Activated CD4-positive, alpha-beta T cell treated with anti-CD3 and anti-CD28 coated beads, Interleukin-2, amount 10 ng/mL, durations not matched to agents 24 days and 14 days (primary cell): ENCODE data around the gene TMCC3. TPM values are rescaled to one million over a fixed set of nuclear protein-coding genes. Genes with fewer than 3 reads are reported as not detected.
"Not testable (repeated sequence)": the region's sequence is repeated elsewhere in the genome, so short reads cannot be mapped to it uniquely, and the experiment has no call there.

Experiments used
- DNase-seq: peaks from one replicate; pipeline ENCODE4 v3.0.0; 2022
- H3K27ac Mint-ChIP-seq: one replicate; pipeline ENCODE4 v1.8.0; 2022; ENCODE audit warnings: mild to moderate bottlenecking, mixed read lengths
- H3K27me3 Mint-ChIP-seq: one replicate; pipeline ENCODE4 v1.8.0; 2022; ENCODE audit warnings: mixed read lengths
- H3K36me3 Mint-ChIP-seq: one replicate; pipeline ENCODE4 v1.8.0; 2022; ENCODE audit warnings: low read depth, mild to moderate bottlenecking, mixed read lengths
- H3K4me1 Mint-ChIP-seq: one replicate; pipeline ENCODE4 v1.8.0; 2021; ENCODE audit warnings: mixed read lengths
- H3K4me3 Mint-ChIP-seq: one replicate; pipeline ENCODE4 v1.8.0; 2022; ENCODE audit warnings: mild to moderate bottlenecking, moderate library complexity, mixed read lengths
- H3K9me3 Mint-ChIP-seq: one replicate; pipeline ENCODE4 v1.8.0; 2021; ENCODE audit warnings: mixed read lengths
- intact Hi-C: fragments of 100-400 bp; cut with micrococcal nuclease; formaldehyde crosslinking; loops from one replicate; pipeline ENCODE4 v1.15.1; 2023
- total RNA-seq: library from RNA; stranded (reverse); gene quantifications from 2 replicates; pipeline ENCODE4 v1.2.3, GENCODE V29; 2022

TMCC3 gene
- total RNA-seq, 1 donor from 2014 or later = not detected

DNA sequence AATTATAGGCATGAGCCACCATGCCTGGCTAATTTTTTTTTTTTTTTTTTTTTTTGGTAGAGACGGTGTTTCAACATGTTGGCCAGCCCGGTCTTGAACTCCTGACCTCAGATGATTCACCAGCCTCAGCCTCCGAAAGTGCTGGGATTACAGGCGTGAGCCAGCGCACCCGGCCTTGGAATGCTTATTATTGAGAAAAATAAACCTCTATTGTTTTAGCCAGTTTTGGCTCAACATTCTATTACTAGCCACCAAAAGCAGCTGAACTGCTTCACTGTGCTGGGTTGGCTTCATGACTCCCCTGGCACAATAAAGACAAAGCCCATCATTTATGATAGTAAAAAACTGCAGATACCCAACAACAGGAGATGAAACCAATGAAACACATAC lies 97.2 kb downstream of the TMCC3 start:
- Mint-ChIP-seq H3K27me3 (peaks cover 9% of the 10 kb centered on the region), H3K27ac (no peak overlapping the region)
- intact Hi-C loops = no loop called here

DNA sequence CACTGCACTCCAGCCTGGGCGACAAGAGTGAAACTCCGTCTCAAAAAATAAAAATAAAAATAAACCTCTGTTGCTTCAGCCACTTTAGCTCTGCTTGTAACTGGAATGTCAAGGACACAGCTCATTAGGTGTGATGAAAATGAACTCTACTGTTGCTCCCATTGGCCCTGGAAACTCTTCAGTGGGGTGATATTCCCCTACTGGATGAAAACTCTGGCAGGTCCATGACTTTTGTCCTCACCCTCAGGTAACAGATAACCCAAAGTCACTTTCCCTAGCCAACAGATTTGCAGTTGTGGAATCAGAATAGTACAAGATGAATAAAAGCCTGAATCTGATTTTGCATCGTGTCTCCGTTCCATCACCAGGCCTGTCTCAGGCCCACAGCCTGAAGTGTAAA lies 98.5 kb downstream of the TMCC3 start:
- Mint-ChIP-seq H3K9me3 (peaks cover 13% of the 10 kb centered on the region), H3K36me3 (no peaks in the 10 kb centered on the region), H3K27ac (no peak overlapping the region), H3K27me3 (peaks cover 3% of the 10 kb centered on the region), H3K4me1 (no peaks in the 10 kb centered on the region), H3K4me3 (no peak overlapping the region)
- DNase-seq = no peak
- intact Hi-C loops = no loop called here

More for the DNA sequence above, 97.2 kb downstream of the TMCC3 start:
- H3K4me3 Mint-ChIP-seq = no peak overlapping the region
- DNase-seq = no peak
- H3K36me3 Mint-ChIP-seq = no peaks in the 10 kb centered on the region
- H3K9me3 Mint-ChIP-seq = peaks cover 4% of the 10 kb centered on the region
- no peaks in the 10 kb centered on the region for H3K4me1 Mint-ChIP-seq

DNA sequence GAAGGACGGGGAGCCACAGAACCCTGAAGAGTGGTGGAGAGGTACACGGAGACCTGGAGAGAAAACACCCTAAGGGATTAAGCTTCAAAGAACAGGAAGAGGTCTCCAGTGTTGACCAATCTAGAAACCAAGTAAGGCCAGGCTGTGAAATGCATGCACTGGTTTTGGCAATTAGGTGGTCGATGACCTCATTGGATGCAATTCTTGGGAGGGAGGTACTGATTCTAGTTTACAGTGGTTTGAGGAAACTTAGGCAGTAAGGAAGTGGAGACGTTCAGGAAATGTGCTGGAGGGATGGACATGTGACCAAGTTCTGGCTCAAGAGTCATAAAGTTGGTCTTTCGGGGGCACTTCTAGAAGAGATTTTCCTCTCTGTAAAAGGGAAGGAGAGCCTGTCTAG lies 99.4 kb downstream of the TMCC3 start:
- no peak for DNase-seq
- intact Hi-C loops = no loop called here
- H3K27ac Mint-ChIP-seq = no peak overlapping the region
- peaks cover under 1% of the 10 kb centered on the region for H3K36me3 Mint-ChIP-seq
- H3K27me3 Mint-ChIP-seq = no peaks in the 10 kb centered on the region
- H3K9me3 Mint-ChIP-seq = peaks cover 16% of the 10 kb centered on the region
- no peak overlapping the region for H3K4me3 Mint-ChIP-seq
- no peaks in the 10 kb centered on the region for H3K4me1 Mint-ChIP-seq

DNA sequence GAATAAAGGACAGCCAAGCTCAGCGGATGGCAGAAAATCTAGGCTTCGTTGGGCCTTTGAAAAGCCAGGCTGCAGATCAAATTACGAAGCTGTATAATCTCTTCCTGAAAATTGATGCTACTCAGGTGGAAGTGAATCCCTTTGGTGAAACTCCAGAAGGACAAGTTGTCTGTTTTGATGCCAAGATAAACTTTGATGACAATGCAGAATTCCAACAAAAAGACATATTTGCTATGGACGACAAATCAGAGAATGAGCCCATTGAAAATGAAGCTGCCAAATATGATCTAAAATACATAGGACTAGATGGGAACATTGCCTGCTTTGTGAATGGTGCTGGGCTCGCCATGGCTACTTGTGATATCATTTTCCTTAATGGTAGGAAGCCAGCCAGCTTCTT lies 101.5 kb downstream of the TMCC3 start:
- H3K27ac Mint-ChIP-seq, H3K4me3 Mint-ChIP-seq, intact Hi-C loops, H3K36me3 Mint-ChIP-seq, DNase-seq, H3K27me3 Mint-ChIP-seq, H3K4me1 Mint-ChIP-seq: not testable (repeated sequence)
- H3K9me3 Mint-ChIP-seq = peaks cover 23% of the 10 kb centered on the region

DNA sequence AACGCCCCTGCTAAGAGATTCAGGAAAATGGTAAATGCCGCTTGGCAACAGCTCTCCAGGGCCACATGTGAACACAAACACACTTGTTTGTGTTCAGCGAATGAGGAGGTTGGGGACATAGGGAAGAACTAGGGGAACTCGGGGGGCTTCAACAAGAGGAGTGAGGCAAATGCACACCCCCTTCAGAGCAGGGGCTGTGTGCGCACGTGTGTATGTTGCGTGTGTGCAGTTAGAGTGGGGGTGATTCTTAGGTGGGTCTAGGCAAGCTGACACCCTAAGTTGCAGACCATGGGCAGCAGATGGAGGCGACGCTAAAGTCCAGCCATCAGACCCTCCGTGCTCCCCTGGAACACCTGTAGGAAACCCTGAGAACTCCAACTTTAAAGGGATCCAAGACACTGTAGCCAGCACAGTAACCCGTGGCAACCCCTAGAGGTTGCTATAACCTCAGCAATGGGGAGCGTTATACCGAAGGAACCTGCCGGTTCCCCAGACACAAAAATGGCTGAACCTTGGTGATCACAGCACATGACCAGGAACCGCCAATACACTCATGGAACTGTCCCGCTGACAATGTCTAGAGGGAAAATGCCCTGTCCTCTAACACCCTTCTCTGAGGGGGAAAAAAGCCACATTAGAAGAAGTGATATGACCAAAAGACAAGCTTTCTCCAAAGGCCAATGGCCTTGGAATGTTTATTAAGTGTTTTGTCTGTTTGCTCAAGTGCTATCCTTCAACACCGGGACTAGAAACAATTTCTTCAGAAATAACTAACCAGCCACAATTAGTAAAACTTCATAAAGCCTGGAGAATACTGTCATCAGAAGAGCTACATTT lies 104.2 kb downstream of the TMCC3 start:
- no peak for DNase-seq
- no peaks in the 10 kb centered on the region for H3K27me3 Mint-ChIP-seq
- H3K4me3 Mint-ChIP-seq = no peak overlapping the region
- no peak overlapping the region for H3K27ac Mint-ChIP-seq
- intact Hi-C loops = no loop called here
- no peaks in the 10 kb centered on the region for H3K4me1 Mint-ChIP-seq
- H3K36me3 Mint-ChIP-seq = peaks cover 3% of the 10 kb centered on the region
- H3K9me3 Mint-ChIP-seq = peaks cover 23% of the 10 kb centered on the region

DNA sequence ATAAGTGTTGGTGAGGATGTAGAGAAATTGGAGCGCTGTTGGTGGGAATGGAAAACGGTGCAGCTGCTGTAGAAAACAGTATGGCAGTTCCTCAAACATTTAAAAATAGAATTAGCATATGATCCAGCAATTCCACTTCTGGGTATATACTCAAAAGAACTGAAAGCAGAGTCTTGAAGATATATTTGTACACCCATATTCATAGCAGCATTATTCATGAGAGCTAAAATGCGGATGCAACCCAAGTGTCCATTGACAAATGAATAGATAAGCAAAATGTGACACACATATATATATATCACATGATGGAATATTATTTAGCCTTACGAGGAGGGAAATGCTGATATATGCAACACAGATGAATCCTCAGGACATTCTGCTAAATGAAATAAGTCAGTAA lies 106.0 kb downstream of the TMCC3 start:
- Mint-ChIP-seq H3K27me3 (no peaks in the 10 kb centered on the region), H3K9me3 (peaks cover 23% of the 10 kb centered on the region), H3K4me3 (no peak overlapping the region), H3K36me3 (peaks cover 3% of the 10 kb centered on the region), H3K27ac (no peak overlapping the region), H3K4me1 (no peaks in the 10 kb centered on the region)
- no peak for DNase-seq
- intact Hi-C loops = no loop called here

DNA sequence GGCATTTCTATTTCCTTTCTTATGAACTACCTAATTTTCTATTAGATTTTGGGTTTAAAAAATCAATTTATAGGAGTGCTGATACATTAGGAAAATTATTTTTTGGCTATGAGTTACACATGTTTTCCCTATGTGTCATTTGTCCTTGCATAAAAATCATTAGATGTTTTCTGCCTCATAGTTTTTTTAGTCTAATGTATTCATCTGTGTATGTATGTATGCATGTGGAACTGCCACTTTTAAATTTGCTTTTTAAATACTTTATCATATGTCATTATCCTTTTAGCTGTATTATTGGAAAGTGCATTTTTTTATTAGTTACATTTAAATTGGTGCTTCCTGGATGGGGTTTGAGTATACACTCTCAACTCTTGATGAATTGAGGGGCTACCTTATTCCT lies 112.0 kb downstream of the TMCC3 start:
- DNase-seq = no peak
- no peak overlapping the region for H3K4me3 Mint-ChIP-seq
- H3K9me3 Mint-ChIP-seq = no peaks in the 10 kb centered on the region
- H3K27ac Mint-ChIP-seq = no peak overlapping the region
- H3K4me1 Mint-ChIP-seq = peaks cover 9% of the 10 kb centered on the region
- intact Hi-C loops = no loop called here
- no peaks in the 10 kb centered on the region for H3K36me3 Mint-ChIP-seq
- H3K27me3 Mint-ChIP-seq = no peaks in the 10 kb centered on the region

DNA sequence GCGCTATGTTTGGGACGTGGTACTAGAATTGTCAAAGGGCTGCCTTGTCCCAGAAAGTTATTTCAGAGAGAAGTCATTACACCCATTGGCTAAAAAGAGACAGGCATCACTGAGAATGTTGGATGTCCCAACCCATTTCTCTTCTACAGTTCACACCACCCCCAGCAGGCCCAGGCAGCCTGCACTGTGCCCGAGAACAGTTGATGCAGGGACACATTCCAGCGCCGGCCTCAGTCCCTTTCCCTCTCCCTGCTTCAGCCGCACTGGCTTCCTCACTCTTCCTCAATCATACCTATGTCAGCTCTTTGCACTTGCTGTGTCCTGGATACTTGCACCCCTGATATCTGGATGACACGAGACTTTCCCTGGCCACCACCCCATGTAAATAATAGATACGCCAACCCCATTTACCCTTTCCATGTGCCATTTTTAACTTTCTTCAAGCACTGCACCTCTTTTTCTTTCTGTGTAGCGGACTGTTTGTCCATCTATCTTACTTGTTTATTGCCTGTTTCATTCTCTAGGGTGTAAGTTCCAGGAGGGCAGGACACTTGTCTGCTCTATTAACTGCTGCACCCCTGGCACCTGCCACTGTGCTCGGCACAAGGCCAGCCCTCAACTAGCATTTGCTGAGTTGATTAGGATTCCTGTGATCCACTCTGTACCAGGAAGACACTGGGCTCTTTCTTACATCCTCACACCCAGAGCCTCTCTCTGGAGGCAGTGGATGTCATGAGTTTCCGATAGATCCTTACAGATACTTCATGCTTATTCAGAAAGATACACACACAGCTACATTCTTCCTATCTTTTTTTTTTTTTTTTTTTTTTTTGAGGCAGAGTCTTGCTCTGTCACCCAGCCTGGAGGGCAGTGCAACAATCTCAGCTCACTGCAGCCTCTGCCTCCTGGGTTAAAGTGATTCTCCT lies 114.1 kb downstream of the TMCC3 start:
- H3K4me3 Mint-ChIP-seq = no peak overlapping the region
- H3K36me3 Mint-ChIP-seq = no peaks in the 10 kb centered on the region
- intact Hi-C loops = no loop called here
- no peak overlapping the region for H3K27ac Mint-ChIP-seq
- peaks cover 2% of the 10 kb centered on the region for H3K27me3 Mint-ChIP-seq
- peaks cover 14% of the 10 kb centered on the region for H3K4me1 Mint-ChIP-seq
- no peak for DNase-seq
- H3K9me3 Mint-ChIP-seq = no peaks in the 10 kb centered on the region

DNA sequence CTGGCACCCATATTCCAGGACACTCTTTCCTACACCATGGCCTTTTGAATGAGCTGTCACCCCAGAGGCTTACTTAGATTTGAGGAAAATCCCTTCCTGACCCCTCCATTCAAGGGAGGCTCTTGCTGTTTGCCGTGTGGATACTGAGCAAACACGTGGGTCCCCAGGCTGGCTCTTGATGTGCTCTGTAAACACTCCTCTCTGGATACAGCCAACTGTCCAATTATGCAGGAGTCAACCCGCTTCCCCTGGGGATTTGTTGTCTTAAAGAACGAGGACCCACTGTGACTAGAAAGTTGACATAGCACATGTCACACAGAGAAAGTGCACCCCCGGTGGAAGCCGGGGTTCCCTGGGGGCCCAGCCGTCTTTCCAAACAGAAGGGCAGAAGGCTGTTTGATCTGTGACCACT lies 114.8 kb downstream of the TMCC3 start:
- peaks cover 14% of the 10 kb centered on the region for H3K4me1 Mint-ChIP-seq
- no peak for DNase-seq
- H3K4me3 Mint-ChIP-seq = no peak overlapping the region
- intact Hi-C loops = no loop called here
- no peak overlapping the region for H3K27ac Mint-ChIP-seq
- H3K9me3 Mint-ChIP-seq = no peaks in the 10 kb centered on the region
- H3K36me3 Mint-ChIP-seq = no peaks in the 10 kb centered on the region
- H3K27me3 Mint-ChIP-seq = peaks cover 2% of the 10 kb centered on the region

DNA sequence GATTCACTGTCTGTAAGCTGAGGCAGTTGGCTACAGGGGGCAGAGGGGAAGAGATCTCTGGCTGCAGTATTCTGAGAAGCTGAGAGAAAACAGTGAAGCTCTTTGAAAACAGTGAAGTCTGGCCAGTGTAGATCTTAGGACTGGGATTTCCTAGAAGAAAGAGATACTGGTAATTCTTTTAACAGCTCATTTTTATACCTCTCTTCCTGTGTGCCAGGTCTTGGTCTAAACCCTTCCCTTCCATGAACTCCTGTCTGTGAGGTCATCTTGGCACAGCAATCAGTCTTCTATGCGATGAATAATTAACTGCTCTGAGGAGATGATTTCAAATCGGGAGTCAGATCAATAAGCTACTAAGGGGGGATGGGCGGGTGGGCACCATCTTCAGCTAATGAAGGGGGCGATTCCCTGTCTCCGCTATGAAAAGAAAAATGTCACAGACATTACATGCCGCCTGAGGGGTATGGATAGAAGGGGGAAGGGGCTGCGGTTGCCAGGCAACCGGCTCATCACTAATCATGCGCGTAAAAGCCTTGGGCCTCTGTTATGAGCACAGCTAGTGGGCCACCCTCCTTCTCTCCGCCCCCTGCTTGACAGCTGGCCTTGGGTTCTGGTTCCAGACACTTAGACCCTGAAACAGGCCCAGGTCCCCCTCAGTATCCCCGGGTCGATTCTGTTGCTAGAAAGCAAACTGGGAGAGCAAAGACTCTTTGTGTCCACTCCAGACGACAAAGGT lies 115.4 kb downstream of the TMCC3 start:
- Mint-ChIP-seq H3K4me1 (peaks cover 14% of the 10 kb centered on the region), H3K4me3 (no peak overlapping the region), H3K27me3 (peaks cover 2% of the 10 kb centered on the region), H3K27ac (no peak overlapping the region), H3K9me3 (no peaks in the 10 kb centered on the region), H3K36me3 (no peaks in the 10 kb centered on the region)
- DNase-seq = no peak
- intact Hi-C loops = no loop called here

DNA sequence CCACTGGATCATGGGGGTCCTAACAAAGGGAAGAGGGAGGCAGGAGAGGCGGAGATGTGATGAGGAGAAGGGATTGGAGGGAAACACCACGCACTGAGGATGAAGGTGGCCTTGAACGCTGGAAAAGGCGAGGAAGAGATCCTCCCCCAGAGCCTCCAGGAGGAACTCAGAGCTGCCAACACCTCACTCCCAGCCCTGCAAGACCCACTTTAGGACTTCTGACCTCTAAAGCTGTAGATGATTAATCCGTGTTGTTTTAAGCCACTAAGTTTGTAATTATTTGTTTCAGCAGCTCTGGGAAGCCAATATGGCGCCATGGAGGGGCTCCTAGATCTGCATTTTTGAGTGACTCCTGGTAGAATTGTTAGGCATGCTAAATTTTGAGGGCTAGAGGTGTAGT lies 116.1 kb downstream of the TMCC3 start:
- Mint-ChIP-seq H3K9me3 (no peaks in the 10 kb centered on the region), H3K27ac (no peak overlapping the region), H3K4me1 (peaks cover 14% of the 10 kb centered on the region), H3K27me3 (peaks cover 4% of the 10 kb centered on the region), H3K4me3 (no peak overlapping the region), H3K36me3 (no peaks in the 10 kb centered on the region)
- intact Hi-C loops = no loop called here
- no peak for DNase-seq

DNA sequence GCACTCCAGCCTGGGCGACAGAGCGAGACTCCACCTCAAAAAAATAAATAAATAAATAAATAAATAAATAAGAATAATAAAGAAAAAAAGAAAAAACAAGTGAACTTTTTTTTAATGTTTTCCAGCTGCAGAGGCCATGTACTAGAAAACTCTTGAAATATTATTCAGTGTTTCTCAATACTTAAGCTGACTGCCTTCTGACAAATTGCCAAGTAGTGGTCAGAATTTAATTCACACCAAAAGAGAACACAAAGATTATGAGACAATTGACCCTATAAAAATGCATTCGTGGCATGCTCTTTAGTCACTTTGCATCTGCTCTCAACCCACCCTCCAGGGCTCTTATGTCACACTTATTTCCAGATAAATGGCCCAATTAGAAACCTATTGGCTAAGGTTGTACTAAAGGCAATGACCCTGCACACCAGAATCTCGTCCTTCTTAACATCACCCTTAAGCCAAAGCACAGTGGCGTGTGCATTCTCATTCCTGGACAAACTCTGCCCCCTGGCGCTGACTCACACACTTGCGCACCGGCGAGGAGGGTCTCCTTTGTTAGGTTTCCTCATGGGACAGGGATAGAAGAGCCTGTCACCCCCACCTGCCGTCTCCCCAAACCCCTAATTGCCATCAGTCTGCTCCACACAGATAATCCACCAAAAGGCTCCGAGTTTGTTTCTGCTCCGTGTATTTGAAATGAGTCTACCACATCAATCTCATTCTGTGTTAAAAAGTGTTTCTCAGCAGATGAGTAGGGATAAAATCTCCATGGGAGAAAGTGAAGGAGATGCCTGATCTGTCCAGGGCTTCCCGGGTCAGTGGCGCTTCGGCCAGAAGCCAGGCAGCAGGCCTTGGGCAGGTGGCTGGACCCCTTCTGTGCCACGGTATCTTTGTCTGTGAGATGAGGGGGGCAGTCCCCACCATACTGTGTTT lies 117.6 kb downstream of the TMCC3 start:
- Mint-ChIP-seq H3K4me3 (no peak overlapping the region), H3K9me3 (no peaks in the 10 kb centered on the region), H3K4me1 (peaks cover 14% of the 10 kb centered on the region), H3K36me3 (no peaks in the 10 kb centered on the region), H3K27ac (no peak overlapping the region), H3K27me3 (peaks cover 7% of the 10 kb centered on the region)
- intact Hi-C loops = loop anchor here (1.0 to 2.0 kb wide), 4 partner anchors 270 to 398 kb away; no protein-coding TSS in a partner anchor
- DNase-seq = peak; percentile 92

DNA sequence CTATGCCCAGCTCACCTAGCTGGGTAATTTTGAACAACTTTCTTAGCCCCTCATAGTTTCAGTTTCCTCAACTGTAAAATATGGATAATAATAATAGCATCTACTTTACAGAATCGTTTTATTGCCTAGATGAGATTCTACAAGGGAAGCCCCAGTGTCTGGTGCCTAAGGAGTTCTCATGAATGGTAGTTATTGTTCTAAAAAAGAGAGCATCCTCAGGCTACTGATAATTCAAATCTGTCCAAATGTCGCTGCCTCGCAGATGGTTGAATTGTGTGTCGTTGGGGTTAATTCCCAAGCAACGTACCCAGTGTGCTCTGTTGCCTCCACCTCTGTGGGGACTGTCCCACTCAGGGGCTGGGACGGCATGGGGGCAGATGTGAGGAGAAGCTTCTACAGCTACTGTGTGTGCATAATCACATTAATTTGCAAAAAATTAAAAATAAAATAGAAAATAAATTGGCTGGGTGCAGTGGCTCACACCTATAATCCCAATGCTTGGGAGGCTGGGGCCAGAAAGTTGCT lies 119.1 kb downstream of the TMCC3 start:
- Mint-ChIP-seq H3K27ac (no peak overlapping the region), H3K27me3 (peaks cover 7% of the 10 kb centered on the region), H3K4me3 (no peak overlapping the region), H3K36me3 (no peaks in the 10 kb centered on the region), H3K4me1 (peaks cover 14% of the 10 kb centered on the region), H3K9me3 (no peaks in the 10 kb centered on the region)
- intact Hi-C loops = no loop called here
- no peak for DNase-seq
